HCT116 (cell line): ENCODE data around the gene AKR7A2. TPM values are rescaled to one million over a fixed set of nuclear protein-coding genes. Genes with fewer than 3 reads are reported as not detected.

ENCODE experiments used
- ATAC-seq: fragments of 200-7000 bp; cut with Tn5 transposase; 2 replicates; pipeline ENCODE4 v1.9.1; 2020; ENCODE audit warnings: mild to moderate bottlenecking, moderate library complexity
- BruUV-seq: library from RNA; stranded (reverse); fragments of 400-500 nt; replicated peaks from 2 replicates; lab custom pipeline; 2021; lab: Mats Ljungman, UMichigan
- CTCF ChIA-PET: fragments of 300-600 bp; sonication (Branson Sonifier 250); formaldehyde crosslinking; loops from one replicate; lab custom pipeline; 2021; ENCODE audit warnings: antibody characterized with exemption; lab: Charles Lee
- POLR2A ChIA-PET: fragments of 300-600, 350-600 bp; sonication (Branson Sonifier 250); formaldehyde crosslinking; loops from one replicate; lab custom pipeline; 2021; ENCODE audit warnings: antibody characterized with exemption; lab: Charles Lee
- RAD21 ChIA-PET, 2 experiments: fragments of 300-600 bp; sonication (Branson Sonifier 250); formaldehyde crosslinking; loops; one replicate each; lab custom pipeline; 2023; ENCODE audit warnings: low total read pairs in 2 of 2; ENCODE audit not compliant: uncharacterized antibody in 2 of 2, unreplicated experiment in 2 of 2, low non-redundant PET in 1 of 2; lab: Charles Lee
- DNase-seq: peaks from one replicate; pipeline ENCODE4 v3.0.0-alpha.2; 2010; ENCODE audit warnings: low read depth, low spot score
- H2AFZ ChIP-seq: fragments of 200-600 bp; shearing (Covaris generic), sonication (generic); 2 replicates; pipeline ENCODE4 v1.6.1; 2017; ENCODE audit warnings: low read depth, mixed run types, mixed read lengths, antibody characterized with exemption, low read length; ENCODE audit not compliant: poor library complexity, severe bottlenecking
- H3K27ac ChIP-seq: 2 replicates; pipeline ENCODE4 v1.5.1; 2012; ENCODE audit warnings: low read depth, low read length
- H3K27me3 ChIP-seq: fragments of 200-600 bp; sonication (generic); 2 replicates; pipeline ENCODE4 v1.6.1; 2016; ENCODE audit warnings: mixed run types, low read length, mixed read lengths; ENCODE audit not compliant: insufficient read depth
- H3K36me3 ChIP-seq, 2 experiments: fragments of 200-500 bp in 1 of 2; fragments of 200-600 bp in 1 of 2; sonication (Bioruptor generic) in 1 of 2; sonication (generic) in 1 of 2; 2 replicates each; pipeline versions ENCODE4 v1.5.1 to v1.6.1; 2014 to 2016; ENCODE audit warnings: low read length in 2 of 2, inconsistent platforms in 1 of 2, mixed read lengths in 1 of 2, mixed run types in 1 of 2; ENCODE audit not compliant: insufficient read depth in 2 of 2, control insufficient read depth in 1 of 2
- H3K4me1 ChIP-seq, 2 experiments: fragments of 200-600 bp in 1 of 2; sonication (generic) in 1 of 2; 2 replicates each; pipeline versions ENCODE4 v1.5.1 to v1.6.1; 2012 to 2017; ENCODE audit warnings: low read length in 2 of 2, inconsistent platforms in 1 of 2, mild to moderate bottlenecking in 1 of 2, mixed read lengths in 1 of 2, mixed run types in 1 of 2, moderate library complexity in 1 of 2; ENCODE audit not compliant: insufficient read depth in 2 of 2, control insufficient read depth in 1 of 2
- H3K4me2 ChIP-seq: fragments of 200-600 bp; sonication (generic); 2 replicates; pipeline ENCODE4 v1.6.1; 2017; ENCODE audit warnings: mixed run types, low read length, mixed read lengths
- H3K4me3 ChIP-seq, 2 experiments: fragments of 200-600 bp in 1 of 2; sonication (generic) in 1 of 2; replicated peaks in 1 of 2; 2 replicates each; pipeline ENCODE4 v1.5.1; 2011 to 2016; ENCODE audit warnings: low read length in 2 of 2, control low read depth in 1 of 2, low read depth in 1 of 2, mild to moderate bottlenecking in 1 of 2, mixed read lengths in 1 of 2, mixed run types in 1 of 2
- H3K79me2 ChIP-seq: fragments of 200-600 bp; sonication (generic); 2 replicates; pipeline ENCODE4 v1.6.1; 2017; ENCODE audit warnings: mild to moderate bottlenecking, mixed run types, low read length, moderate library complexity, mixed read lengths; ENCODE audit not compliant: insufficient read depth
- H3K9ac ChIP-seq: fragments of 200-600 bp; sonication (generic); 2 replicates; pipeline ENCODE4 v1.6.1; 2016; ENCODE audit warnings: low read length, mixed read lengths
- H3K9me2 ChIP-seq: fragments of 200-600 bp; sonication (generic), shearing (Covaris generic); 2 replicates; pipeline ENCODE4 v1.6.1; 2017; ENCODE audit warnings: mixed run types, mild to moderate bottlenecking, moderate library complexity; ENCODE audit not compliant: insufficient read depth
- H3K9me3 ChIP-seq, 2 experiments: fragments of 200-500 bp in 1 of 2; fragments of 200-600 bp in 1 of 2; sonication (Bioruptor generic) in 1 of 2; sonication (generic) in 1 of 2; 2 replicates each; pipeline ENCODE4 v1.6.1; 2014 to 2017; ENCODE audit warnings: low read length in 2 of 2, mixed read lengths in 2 of 2, inconsistent platforms in 1 of 2, low read depth in 1 of 2, mild to moderate bottlenecking in 1 of 2, mixed run types in 1 of 2, moderate library complexity in 1 of 2; ENCODE audit not compliant: control insufficient read depth in 1 of 2, insufficient read depth in 1 of 2
- H4K20me1 ChIP-seq: fragments of 200-600 bp; sonication (generic), shearing (Covaris generic); 2 replicates; pipeline ENCODE4 v1.6.1; 2017; ENCODE audit warnings: mixed run types, mild to moderate bottlenecking, moderate library complexity; ENCODE audit not compliant: insufficient read depth
- CTCF ChIP-seq, 3 experiments: fragments of 200-600 bp in 1 of 3; sonication (generic) in 1 of 3; IDR thresholded peaks in 2 of 3; conservative IDR thresholded peaks in 1 of 3; 2 replicates each; pipeline ENCODE4 v1.5.1; 2012 to 2017; ENCODE audit warnings: low read depth in 2 of 3, low read length in 2 of 3, antibody characterized with exemption in 1 of 3, borderline replicate concordance in 1 of 3, control low read depth in 1 of 3, mild to moderate bottlenecking in 1 of 3, mixed read lengths in 1 of 3, mixed run types in 1 of 3, moderate library complexity in 1 of 3; ENCODE audit not compliant: insufficient read depth in 1 of 3
- ELF1 ChIP-seq: IDR thresholded peaks from 2 replicates; pipeline ENCODE4 v1.6.1; 2012; ENCODE audit warnings: low read depth, borderline replicate concordance
- POLR2AphosphoS5 ChIP-seq: IDR thresholded peaks from 2 replicates; pipeline ENCODE4 v1.6.1; 2011; ENCODE audit warnings: mild to moderate bottlenecking, low read depth, low read length, moderate library complexity
- RAD21 ChIP-seq: IDR thresholded peaks from 2 replicates; pipeline ENCODE4 v1.6.1; 2012; ENCODE audit warnings: low read depth, mild to moderate bottlenecking
- intact Hi-C: fragments of 100-400 bp; cut with micrococcal nuclease; formaldehyde crosslinking; loops from 2 replicates; pipeline ENCODE4 v1.10.0; 2022
- total RNA-seq: library from RNA; stranded (reverse); gene quantifications from one replicate; pipeline ENCODE4 v1.2.1, GENCODE V29; 2021; ENCODE audit not compliant: unreplicated experiment

AKR7A2 gene
- total RNA-seq, 1 experiment from 2014 or later = 90.8 TPM

GRCh38 chr1:19344372-19344810, 32.4 kb upstream of the AKR7A2 start:
- POLR2A ChIA-PET = no interaction called here
- no peaks in the 10 kb centered on the region for H3K79me2 ChIP-seq
- no peaks in the 10 kb centered on the region for H3K9me2 ChIP-seq
- BruUV-seq = no TSS peak
- no peaks in the 10 kb centered on the region for H3K27me3 ChIP-seq
- peak; percentile 81 for ATAC-seq
- RAD21 ChIA-PET = interaction anchor here in 1 of 2 experiments (0.6 kb wide), 1 partner anchor 460 kb away, joined by 3 read pairs; no protein-coding TSS in a partner anchor
- H4K20me1 ChIP-seq = no peaks in the 10 kb centered on the region
- peaks cover 3 to 9% of the 10 kb centered on the region in 2 experiments; a peak in 3 of 4 replicates for H3K4me1 ChIP-seq
- CTCF ChIA-PET = interaction anchor here (1.2 to 1.3 kb wide), 3 partner anchors 238 to 310 kb away, joined by 3 to 5 read pairs (median 3); no protein-coding TSS in a partner anchor
- intact Hi-C loops = loop anchor here (1.0 to 5.0 kb wide), 3 partner anchors 143 to 308 kb away; partner anchors contain the start of gene CAPZB
- no peak overlapping the region for H2AFZ ChIP-seq
- DNase-seq = no peak
- TF ChIP-seq ELF1 (no peak), CTCF (IDR thresholded peaks at IDR 0.05 in 2 of 3, conservative IDR thresholded peaks at IDR 0.05 in 1 of 3; ENCODE audit: borderline replicate concordance in 1 of 3, insufficient read depth in 1 of 3, low read depth in 2 of 3, low read length in 2 of 3) (peak; percentile 75 to 94 (median 91)), POLR2AphosphoS5 (no peak), RAD21 (peak; percentile 84)
- H3K27ac ChIP-seq = no peak overlapping the region
- no peaks in the 10 kb centered on the region for H3K9me3 ChIP-seq
- peaks cover 0 to 3% of the 10 kb centered on the region in 2 experiments; a peak in 1 of 4 replicates for H3K36me3 ChIP-seq
- no peak overlapping the region for H3K4me3 ChIP-seq
- H3K4me2 ChIP-seq = no peak overlapping the region
- no peak overlapping the region for H3K9ac ChIP-seq
